A204.1 (cell line): ENCODE measurements around the gene KRT15.
"Not testable (repeated sequence)": the region's sequence is repeated elsewhere in the genome, so short reads cannot be mapped to it uniquely, and the experiment has no call there.

ENCODE experiments used
- FAIRE-seq: peaks from 2 replicates; lab custom pipeline; 2012; peaks lifted over from hg19 to GRCh38; lab: Jason Lieb, UNC

KRT15 gene

GRCh38 chr17:41542786-41543185, 24.1 kb upstream of the KRT15 start:
- FAIRE-seq = not testable (repeated sequence)

- no peak for FAIRE-seq
Observed at GRCh38 chr17:41542357-41542756, 23.7 kb upstream of the KRT15 start.

- no peak for FAIRE-seq
Observed at GRCh38 chr17:41540921-41541625, 22.4 kb upstream of the KRT15 start.

- no peak for FAIRE-seq
Observed at GRCh38 chr17:41539979-41540701, 21.4 kb upstream of the KRT15 start.

GRCh38 chr17:41539071-41539492, 20.4 kb upstream of the KRT15 start:
- no peak for FAIRE-seq

- FAIRE-seq = no peak
Observed at GRCh38 chr17:41538565-41538991, 19.9 kb upstream of the KRT15 start.

GRCh38 chr17:41537990-41538389, 19.3 kb upstream of the KRT15 start:
- FAIRE-seq = no peak

GRCh38 chr17:41537614-41537954, 18.9 kb upstream of the KRT15 start:
- FAIRE-seq = no peak

- no peak for FAIRE-seq
Observed at GRCh38 chr17:41536741-41537613, 18.3 kb upstream of the KRT15 start.

- no peak for FAIRE-seq
Observed at GRCh38 chr17:41535764-41536481, 17.2 kb upstream of the KRT15 start.

- no peak for FAIRE-seq
Observed at GRCh38 chr17:41534899-41535546, 16.3 kb upstream of the KRT15 start.

- no peak for FAIRE-seq
Observed at GRCh38 chr17:41533613-41534012, 14.9 kb upstream of the KRT15 start.

- no peak for FAIRE-seq
Observed at GRCh38 chr17:41532947-41533570, 14.4 kb upstream of the KRT15 start.

- no peak for FAIRE-seq
Observed at GRCh38 chr17:41531993-41532392, 13.3 kb upstream of the KRT15 start.

GRCh38 chr17:41530062-41531048, 11.7 kb upstream of the KRT15 start:
- FAIRE-seq = no peak

- no peak for FAIRE-seq
Observed at GRCh38 chr17:41529491-41529915, 10.8 kb upstream of the KRT15 start.

- no peak for FAIRE-seq
Observed at GRCh38 chr17:41528959-41529353, 10.3 kb upstream of the KRT15 start.

GRCh38 chr17:41527063-41528023, 8.7 kb upstream of the KRT15 start:
- FAIRE-seq = no peak

- FAIRE-seq = no peak
Observed at GRCh38 chr17:41524261-41524660, 5.6 kb upstream of the KRT15 start.
